Hematopoietic multipotent progenitor cell treated with erythropoietin and hydrocortisone succinate and interleukin-3 and kit ligand, for 6 days (in vitro differentiated cells): ENCODE results near the gene FIBCD1.

Experiments used
- DNase-seq: peaks from one replicate; pipeline ENCODE4 v3.0.0-alpha.2; 2015

The FIBCD1 gene

GRCh38 chr9:130893341-130894101 lies 45.5 kb downstream of the FIBCD1 start:
- DNase-seq = peak; percentile 81

DNA sequence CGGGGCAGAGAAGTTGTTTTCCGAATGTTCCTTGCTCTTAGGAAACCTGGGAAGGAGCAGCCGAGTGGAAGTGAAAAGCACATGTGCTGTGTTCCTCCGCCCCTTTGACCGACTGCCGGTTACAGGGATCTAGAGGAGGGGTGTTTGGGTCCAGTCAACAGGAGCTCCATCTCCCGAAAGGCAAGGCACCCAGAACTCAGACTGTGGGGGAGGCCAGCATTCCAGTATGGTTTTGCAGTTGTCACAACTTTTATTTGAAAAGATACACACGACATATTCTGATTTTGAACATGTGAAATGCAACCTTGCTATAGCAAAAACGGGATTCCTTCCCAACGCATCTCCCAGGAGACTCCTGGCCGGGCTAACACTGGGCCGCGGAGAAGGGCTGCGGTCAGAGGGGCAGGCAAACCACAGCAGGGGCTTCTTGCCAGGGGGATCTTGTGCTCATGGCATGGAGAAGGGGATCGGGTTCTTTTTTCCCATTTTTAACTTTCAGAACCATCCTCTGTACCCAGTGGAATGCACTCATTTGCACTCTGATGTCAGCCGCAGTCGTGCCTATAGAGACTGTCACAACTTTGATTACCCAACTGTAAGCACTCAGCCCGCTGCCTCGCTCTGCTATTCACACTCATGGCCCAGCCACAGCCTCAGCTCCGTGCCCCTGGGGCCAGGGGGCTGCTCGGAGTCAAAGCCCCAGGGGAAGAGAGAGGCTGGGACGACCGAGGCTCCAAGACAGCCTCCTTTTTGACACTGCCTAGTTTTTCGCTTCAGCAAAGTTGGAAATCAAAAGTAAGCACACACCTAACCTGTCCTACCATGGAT lies 46.4 kb downstream of the FIBCD1 start:
- no peak for DNase-seq

- DNase-seq = no peak
These were observed 47.2 kb downstream of the FIBCD1 start for GRCh38 chr9:130891688-130892476.

DNA sequence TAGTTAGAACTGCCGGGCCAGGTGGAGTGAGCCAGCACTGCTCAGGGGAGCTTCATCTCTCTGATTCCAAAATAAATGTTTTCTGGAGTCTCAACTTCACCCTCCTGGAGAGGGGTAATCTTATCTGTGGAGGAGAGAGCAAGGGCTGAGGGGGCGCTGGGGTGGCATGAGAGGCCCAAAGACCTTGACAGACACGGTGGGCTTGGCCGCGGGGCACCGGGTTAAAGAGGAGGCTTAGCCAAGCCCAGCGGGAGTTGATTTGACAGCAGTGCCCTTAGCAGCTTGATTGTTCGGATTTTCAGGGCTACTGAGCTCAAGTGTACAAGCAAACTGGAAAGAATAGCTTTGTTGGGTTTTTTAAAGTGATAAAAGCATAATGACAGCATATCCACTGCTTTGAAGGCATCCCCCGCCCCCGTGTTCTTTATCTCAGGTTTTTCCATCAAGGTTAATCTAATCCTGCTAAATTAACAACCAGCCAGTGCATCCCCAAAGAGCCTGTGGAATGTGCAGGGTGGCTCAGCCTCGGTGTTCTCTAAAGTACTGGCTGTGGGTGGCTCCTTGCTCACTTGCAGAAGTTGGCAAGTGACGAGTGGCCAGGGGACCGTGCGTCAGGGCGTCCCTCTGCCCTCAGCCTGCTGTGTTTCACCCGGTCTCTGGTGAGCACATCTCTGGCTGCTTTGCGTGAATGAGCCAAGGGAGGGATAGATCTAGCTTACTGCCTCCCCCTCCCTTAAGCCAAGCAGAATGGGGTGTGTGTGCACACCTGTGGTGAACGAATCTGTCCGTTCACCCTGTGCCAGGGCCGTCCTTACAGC lies 48.0 kb downstream of the FIBCD1 start:
- DNase-seq = no peak

GRCh38 chr9:130890124-130890523 lies 48.9 kb downstream of the FIBCD1 start:
- no peak for DNase-seq

- DNase-seq = no peak
These were observed 50.7 kb downstream of the FIBCD1 start for GRCh38 chr9:130888146-130888885.

DNA sequence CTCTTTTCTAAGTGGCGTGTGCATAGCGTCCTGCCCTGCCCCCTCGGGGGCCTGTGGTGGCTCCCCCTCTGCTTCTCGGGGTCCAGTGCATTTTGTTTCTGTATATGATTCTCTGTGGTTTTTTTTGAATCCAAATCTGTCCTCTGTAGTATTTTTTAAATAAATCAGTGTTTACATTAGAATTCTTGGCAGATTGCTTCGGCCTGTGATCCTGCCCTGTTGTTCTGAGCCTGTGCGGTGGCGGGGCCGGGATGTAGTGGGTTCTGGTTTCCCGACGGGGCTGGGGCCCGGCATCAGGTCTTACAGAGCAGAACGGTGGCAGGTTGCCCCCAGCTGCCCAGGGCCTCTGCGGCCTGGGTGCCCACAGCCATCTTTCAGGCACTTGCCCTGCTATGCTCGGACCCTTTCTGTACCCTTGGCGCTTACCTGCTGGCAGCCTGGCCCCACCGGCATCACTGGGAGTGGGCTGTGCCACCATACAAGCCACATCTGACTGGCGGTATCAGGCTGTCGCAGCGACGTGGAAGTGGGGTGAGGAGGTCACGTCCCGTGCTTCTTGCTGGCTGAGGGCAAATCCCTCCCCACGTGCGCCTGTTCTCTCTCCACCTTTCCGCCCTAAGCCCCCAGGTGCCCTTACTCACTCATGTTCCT lies 51.4 kb downstream of the FIBCD1 start:
- no peak for DNase-seq

GRCh38 chr9:130886981-130887380 lies 52.1 kb downstream of the FIBCD1 start:
- DNase-seq = no peak

DNA sequence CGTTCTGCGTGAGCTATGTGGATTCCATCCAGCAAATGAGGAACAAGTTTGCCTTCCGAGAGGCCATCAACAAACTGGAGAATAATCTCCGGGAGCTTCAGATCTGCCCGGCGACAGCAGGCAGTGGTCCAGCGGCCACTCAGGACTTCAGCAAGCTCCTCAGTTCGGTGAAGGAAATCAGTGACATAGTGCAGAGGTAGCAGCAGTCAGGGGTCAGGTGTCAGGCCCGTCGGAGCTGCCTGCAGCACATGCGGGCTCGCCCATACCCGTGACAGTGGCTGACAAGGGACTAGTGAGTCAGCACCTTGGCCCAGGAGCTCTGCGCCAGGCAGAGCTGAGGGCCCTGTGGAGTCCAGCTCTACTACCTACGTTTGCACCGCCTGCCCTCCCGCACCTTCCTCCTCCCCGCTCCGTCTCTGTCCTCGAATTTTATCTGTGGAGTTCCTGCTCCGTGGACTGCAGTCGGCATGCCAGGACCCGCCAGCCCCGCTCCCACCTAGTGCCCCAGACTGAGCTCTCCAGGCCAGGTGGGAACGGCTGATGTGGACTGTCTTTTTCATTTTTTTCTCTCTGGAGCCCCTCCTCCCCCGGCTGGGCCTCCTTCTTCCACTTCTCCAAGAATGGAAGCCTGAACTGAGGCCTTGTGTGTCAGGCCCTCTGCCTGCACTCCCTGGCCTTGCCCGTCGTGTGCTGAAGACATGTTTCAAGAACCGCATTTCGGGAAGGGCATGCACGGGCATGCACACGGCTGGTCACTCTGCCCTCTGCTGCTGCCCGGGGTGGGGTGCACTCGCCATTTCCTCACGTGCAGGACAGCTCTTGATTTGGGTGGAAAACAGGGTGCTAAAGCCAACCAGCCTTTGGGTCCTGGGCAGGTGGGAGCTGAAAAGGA lies 53.3 kb downstream of the FIBCD1 start:
- DNase-seq = no peak

GRCh38 chr9:130884542-130885483 lies 54.2 kb downstream of the FIBCD1 start:
- DNase-seq = no peak

DNA sequence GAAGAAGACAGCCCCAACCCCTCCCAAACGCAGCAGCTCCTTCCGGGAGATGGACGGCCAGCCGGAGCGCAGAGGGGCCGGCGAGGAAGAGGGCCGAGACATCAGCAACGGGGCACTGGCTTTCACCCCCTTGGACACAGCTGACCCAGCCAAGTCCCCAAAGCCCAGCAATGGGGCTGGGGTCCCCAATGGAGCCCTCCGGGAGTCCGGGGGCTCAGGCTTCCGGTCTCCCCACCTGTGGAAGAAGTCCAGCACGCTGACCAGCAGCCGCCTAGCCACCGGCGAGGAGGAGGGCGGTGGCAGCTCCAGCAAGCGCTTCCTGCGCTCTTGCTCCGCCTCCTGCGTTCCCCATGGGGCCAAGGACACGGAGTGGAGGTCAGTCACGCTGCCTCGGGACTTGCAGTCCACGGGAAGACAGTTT lies 54.9 kb downstream of the FIBCD1 start:
- DNase-seq = no peak

GRCh38 chr9:130883479-130883878 lies 55.6 kb downstream of the FIBCD1 start:
- no peak for DNase-seq

GRCh38 chr9:130882696-130883225 lies 56.3 kb downstream of the FIBCD1 start:
- DNase-seq = no peak

DNA sequence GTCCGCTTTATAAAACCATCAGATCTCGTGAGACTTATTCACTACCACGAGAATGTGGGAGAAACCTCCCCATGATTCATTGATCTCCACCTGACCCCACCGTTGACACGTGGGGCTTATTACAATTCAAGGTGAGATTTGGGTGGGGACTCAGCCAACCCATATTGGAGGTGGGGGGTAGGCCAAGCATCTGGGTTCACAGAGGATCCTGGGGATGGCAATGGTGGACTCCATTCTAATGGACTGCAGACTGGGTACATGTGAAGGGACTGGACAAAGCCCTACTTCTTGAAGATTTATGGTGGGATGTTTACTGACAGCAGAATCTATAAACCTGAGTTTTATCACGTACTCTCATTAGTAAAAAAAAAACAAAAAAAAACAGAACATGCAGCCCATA lies 57.5 kb downstream of the FIBCD1 start:
- DNase-seq = no peak

DNA sequence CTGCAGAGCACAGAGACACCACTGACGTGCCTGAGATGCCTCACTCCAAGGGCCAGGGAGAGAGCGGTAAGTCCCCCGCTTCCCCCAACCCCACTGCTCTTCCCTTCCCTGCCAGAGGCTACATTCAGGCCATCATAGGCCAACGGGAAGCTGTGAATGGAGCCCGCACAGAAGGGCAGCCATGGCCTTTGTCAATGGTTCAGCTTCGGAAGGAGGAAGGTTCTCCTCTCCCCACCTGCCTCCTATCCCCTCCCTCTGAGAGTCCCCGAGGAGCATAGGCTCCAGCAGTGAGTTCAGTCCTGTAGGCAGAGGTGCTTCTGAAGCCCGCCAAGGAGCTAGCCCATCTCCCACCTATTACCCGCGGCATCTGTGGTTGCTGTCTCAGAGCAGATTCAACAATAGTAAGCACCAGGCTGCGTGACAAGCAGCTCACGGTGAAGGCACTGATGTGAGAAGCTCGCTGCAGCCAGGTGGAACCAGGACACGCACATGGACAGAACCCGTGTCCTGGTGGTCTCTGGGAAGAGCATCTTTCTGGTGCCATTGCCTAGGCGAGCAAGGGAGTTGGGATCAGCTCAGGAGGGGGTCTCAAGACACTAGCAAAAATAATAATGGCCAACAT lies 58.3 kb downstream of the FIBCD1 start:
- DNase-seq = no peak

- DNase-seq = no peak
These were observed 59.1 kb downstream of the FIBCD1 start for GRCh38 chr9:130879863-130880411.

DNA sequence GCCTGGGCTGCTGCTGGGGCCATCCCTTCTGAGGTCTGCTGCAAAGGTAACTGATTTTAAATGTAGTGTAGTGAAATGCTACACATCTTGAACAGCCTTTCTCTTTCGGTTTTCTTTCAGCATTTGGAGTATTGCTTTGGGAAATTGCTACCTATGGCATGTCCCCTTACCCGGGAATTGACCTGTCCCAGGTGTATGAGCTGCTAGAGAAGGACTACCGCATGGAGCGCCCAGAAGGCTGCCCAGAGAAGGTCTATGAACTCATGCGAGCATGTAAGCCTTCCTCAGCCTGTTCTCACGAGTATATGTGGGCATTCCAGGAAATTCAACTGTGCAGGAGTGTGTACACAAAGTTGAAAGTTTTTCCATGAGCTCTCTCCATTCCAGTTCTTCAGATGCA lies 60.8 kb downstream of the FIBCD1 start:
- DNase-seq = no peak

DNA sequence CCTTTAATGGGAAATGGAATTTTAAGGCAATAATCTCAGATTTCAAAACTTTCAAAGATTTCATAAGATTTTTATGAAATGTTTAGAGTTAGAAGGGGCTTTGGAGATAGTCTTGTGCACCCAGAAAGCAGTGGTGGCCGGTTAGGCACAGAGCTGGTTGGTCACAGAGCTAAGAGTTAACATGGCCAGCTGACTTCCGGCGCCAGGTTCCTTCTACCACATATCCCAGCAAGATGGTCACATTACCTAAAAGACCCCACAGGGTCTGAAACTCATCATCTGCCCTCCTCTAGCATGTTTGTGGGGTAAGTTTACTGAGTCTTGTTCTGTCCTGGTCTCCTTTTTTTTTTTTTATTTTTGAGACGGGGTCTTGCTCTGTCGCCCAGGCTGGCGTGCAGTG lies 61.7 kb downstream of the FIBCD1 start:
- DNase-seq = no peak
